ENCODE data around the gene LRRC71.

LRRC71 gene

GRCh38 chr1:156920233-156921052 lies at the start of gene LRRC71:
Gene LRRC71, plus strand, starts transcription at chr1:156920632. Its CDS starts 172 bp downstream, at chr1:156920804.
- DNase-seq (ENCODE audit: low read depth, low spot score): no peak

GRCh38 chr1:156873659-156874058 lies 46.8 kb upstream of the LRRC71 start:
- no peak for DNase-seq (ENCODE audit: low read depth, low spot score)

GRCh38 chr1:156874142-156874541 lies 46.3 kb upstream of the LRRC71 start:
- no peak for DNase-seq (ENCODE audit: low read depth, low spot score)

- DNase-seq (ENCODE audit: low read depth, low spot score): no peak
Observed at GRCh38 chr1:156874572-156875340, 45.7 kb upstream of the LRRC71 start.

- no peak for DNase-seq (ENCODE audit: low read depth, low spot score)
Observed at GRCh38 chr1:156875341-156875615, 45.2 kb upstream of the LRRC71 start.

GRCh38 chr1:156876281-156876680 lies 44.2 kb upstream of the LRRC71 start:
- no peak for DNase-seq (ENCODE audit: low read depth, low spot score)

- no peak for DNase-seq (ENCODE audit: low read depth, low spot score)
Observed at GRCh38 chr1:156877433-156878170, 42.8 kb upstream of the LRRC71 start.

- DNase-seq (ENCODE audit: low read depth, low spot score): no peak
Observed at GRCh38 chr1:156879876-156880275, 40.6 kb upstream of the LRRC71 start.

GRCh38 chr1:156880473-156880872 lies 40.0 kb upstream of the LRRC71 start:
- no peak for DNase-seq (ENCODE audit: low read depth, low spot score)

GRCh38 chr1:156881101-156881500 lies 39.3 kb upstream of the LRRC71 start:
- DNase-seq (ENCODE audit: low read depth, low spot score): no peak

- DNase-seq (ENCODE audit: low read depth, low spot score): no peak
Observed at GRCh38 chr1:156881663-156882062, 38.8 kb upstream of the LRRC71 start.

GRCh38 chr1:156882543-156882942 lies 37.9 kb upstream of the LRRC71 start:
- DNase-seq (ENCODE audit: low read depth, low spot score): no peak

- DNase-seq (ENCODE audit: low read depth, low spot score): no peak
Observed at GRCh38 chr1:156883919-156884318, 36.5 kb upstream of the LRRC71 start.

- no peak for DNase-seq (ENCODE audit: low read depth, low spot score)
Observed at GRCh38 chr1:156884560-156885184, 35.8 kb upstream of the LRRC71 start.

- no peak for DNase-seq (ENCODE audit: low read depth, low spot score)
Observed at GRCh38 chr1:156885314-156885713, 35.1 kb upstream of the LRRC71 start.

- no peak for DNase-seq (ENCODE audit: low read depth, low spot score)
Observed at GRCh38 chr1:156885880-156886355, 34.5 kb upstream of the LRRC71 start.

GRCh38 chr1:156886583-156887281 lies 33.7 kb upstream of the LRRC71 start:
- DNase-seq (ENCODE audit: low read depth, low spot score): no peak

GRCh38 chr1:156887317-156887716 lies 33.1 kb upstream of the LRRC71 start:
- DNase-seq (ENCODE audit: low read depth, low spot score): no peak

GRCh38 chr1:156887734-156888133 lies 32.7 kb upstream of the LRRC71 start:
- DNase-seq (ENCODE audit: low read depth, low spot score): no peak

GRCh38 chr1:156889802-156890580 lies 30.4 kb upstream of the LRRC71 start:
- no peak for DNase-seq (ENCODE audit: low read depth, low spot score)

All from smooth muscle cell of the brain vasculature (primary cell).